UCSD-AML1 (cell line): ENCODE results near the gene PDE10A.

Experiments
- DNase-seq: peaks from one replicate; lab custom pipeline; 2025; ENCODE audit not compliant: unreplicated experiment; lab: John Stamatoyannopoulos, UW

PDE10A gene

DNA sequence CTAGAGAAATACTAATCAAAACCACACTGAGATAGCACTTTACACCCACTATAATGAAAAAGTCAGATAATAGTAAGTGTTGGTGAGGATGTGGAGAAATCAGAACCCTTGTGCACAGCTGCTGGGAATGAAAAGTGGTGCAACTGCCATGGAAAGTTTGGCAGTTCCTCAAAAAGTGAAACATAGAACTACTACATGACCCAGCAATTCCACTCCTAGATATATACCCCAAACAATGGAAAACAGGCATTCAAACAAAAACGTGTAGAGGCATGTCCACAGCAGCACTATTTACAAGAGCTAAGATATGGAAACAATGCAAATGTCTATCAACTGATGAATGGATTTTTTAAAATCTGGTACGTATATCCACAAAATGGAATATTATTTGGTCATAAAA is 236.1 kb downstream of the PDE10A start:
- DNase-seq = no peak

DNA sequence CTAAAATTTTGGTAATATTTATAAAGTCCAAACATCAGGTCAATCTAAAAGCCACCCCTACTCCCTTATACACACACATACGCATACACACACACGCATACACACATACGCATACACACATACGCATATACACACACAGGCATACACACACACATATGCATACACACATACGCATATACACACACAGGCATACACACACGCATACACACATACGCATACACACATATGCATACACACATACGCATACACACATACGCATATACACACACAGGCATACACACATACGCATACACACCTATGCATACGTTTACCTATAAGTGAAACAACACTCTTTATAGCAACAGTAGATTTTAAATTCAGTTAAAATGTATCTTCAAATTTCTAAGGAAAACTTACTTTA is 240.8 kb downstream of the PDE10A start:
- no peak for DNase-seq

DNA sequence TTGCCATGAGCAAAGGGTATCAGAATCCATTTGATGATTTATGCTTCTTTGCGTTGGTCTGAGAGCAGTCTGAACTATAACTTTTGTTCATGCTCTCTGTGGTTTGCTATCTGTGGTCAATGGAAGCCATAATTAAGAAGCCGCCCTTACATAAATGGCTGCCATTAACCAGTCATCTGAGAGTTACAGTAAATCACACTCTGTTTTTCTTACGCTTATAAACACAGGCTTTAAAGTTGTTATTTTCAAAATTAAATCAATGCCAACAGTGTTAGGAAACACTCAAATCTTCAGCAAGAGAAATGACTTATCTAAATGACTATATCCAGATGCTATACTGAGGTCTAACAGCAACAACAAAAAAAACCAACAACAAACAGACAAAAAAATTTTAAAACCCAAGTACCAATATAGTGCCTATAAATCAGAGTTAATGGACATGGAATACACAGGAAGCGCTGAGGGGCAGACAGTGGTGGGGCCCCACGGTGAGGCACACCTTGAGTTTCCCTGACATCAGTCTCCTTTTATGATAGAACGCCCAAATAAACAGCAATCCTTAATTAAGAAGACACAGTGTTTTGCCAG is 245.7 kb downstream of the PDE10A start:
- DNase-seq = no peak

- DNase-seq = no peak
Observed at GRCh38 chr6:165404697-165405096, 258.3 kb downstream of the PDE10A start.

DNA sequence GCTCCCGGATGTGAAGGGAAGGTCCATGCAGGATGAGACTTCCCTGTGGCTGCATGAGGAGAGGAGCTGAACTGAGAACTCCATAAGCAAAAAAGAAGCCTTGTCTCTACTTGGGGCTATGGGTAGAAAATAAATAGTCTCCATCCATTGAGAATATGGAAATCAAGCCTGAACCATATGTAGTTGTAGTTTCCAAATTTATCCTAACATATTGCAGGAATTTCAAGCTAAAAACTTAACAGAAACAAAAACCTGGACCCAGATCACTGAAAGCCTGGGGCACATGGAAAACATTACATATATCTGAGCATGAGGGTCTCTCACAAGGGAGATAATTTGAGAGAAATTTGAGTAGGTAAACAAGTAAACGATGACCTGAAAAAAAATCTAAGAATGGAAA is 258.7 kb downstream of the PDE10A start:
- DNase-seq = no peak

DNA sequence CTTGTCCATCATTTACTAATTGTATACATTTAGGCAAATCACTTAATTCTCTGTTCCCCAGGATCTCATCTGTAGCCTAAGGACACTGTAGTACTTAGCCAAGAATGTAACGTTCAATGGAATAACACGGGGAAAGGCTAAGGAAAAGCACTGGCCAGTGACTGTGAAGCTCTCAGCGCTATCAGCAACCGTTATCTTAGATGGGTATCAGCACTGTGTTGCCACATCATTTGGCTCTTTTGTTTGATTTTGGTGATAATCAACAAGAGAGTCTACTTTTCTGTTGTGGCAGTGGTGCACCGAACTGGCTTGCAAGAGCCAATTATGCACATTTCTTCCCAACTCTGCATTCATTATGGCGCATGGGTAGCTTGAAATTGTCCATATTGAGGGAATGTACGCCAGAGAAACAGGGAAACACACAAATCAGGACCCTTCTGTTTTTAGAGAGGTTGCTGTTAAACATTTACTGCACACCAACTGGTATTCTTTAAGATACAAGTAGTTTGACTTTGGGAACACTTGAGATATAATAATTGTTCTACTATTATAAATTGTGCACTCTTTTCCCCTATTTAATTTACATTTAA is 259.9 kb downstream of the PDE10A start:
- DNase-seq = no peak

DNA sequence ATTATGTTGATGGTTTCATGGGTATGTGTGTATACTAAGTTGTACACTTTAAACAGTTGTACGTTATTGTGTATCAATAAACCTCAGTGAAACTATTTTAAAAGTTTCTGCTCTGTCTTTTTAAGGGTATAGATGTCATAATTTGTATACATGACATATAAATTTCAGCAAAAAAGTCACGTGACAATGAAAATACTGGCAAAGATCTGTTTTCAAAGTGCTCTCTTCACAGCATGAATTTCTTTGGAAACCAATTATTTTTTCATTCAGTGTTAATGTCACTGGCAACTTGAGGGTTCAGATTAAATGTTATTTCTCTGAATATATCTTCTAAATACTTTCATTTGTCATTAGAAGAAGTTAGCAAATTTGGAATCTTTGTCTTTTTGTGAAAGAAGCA is 261.9 kb downstream of the PDE10A start:
- DNase-seq = no peak

DNA sequence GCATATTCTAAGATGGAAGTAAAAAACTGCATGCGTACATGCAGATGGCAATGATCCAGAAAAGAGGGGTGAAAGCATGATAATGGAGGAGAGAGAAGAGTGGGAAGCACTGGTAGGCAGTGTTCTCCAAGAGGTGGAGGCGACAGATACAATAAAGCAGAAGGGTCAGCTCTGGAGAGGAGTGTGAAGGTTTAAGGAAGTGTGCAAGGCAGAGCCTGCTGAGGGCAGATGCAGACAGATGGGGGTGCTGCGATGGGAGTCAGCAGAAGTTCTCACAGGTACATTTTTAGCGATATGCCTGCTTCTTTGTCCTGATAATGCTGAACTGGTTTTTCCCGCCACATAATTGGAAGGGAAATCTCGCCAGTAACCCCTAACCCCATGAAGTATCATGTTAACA is 272.6 kb downstream of the PDE10A start:
- no peak for DNase-seq

DNA sequence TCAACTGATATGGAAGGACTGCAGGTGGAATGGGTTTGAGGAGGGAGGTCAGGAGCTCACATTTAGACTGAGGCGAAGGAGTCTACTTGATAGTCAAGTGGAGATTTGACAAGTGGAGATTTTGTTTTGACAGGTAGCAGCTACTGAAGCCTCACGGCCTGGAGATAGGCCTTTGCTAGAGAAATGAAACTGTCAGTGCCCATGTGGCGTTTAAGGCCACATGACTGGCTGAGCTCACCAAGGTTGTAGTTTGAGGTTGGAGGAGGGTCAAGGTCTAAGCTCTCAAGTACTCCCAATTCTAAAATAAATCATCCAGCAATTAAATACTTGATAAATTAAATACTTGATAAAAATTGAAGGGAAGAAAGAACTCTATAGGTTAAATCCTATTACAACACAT is 273.5 kb downstream of the PDE10A start:
- DNase-seq = no peak

DNA sequence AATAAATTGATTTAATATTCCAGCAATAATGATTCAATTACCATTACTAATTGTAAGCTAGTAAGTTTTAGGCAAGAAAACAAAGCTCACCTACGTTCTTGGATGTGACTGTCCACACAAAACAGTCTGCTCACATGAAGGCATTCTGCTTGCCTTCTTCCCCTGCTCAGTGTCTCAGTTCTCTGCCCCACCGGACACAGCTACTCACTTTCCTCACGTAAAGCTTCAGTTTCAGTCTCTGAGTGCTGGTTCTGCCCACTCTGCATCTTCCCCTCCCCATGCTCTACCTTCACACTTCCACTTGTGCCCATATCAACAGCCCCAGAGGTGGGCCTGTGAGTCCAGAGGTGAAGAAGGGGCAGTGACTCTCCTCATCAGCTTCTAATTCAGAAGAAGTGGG is 279.7 kb downstream of the PDE10A start:
- DNase-seq = no peak

DNA sequence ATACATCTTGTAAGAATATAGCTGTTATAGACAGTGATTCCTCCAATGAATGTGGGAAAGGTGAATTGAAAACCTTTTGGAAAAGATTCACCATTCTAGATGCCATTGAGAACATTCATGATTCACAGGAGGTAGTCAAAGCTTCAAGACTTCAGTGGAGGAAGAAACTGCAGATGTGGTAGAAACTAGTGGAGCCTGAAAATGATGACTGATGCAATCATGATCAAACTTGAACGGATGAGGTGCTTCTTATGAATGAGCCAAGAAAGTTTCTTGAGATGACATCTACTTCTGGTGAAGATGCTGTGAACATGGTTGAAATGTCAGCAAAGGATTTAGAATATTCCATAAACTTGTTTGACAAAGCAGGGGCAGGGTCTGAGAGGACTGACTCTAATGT is 286.9 kb downstream of the PDE10A start:
- DNase-seq = no peak

- DNase-seq = no peak
Observed at GRCh38 chr6:165365371-165365770, 297.7 kb downstream of the PDE10A start.

- DNase-seq = no peak
Observed at GRCh38 chr6:165345700-165346099, 317.3 kb downstream of the PDE10A start.

DNA sequence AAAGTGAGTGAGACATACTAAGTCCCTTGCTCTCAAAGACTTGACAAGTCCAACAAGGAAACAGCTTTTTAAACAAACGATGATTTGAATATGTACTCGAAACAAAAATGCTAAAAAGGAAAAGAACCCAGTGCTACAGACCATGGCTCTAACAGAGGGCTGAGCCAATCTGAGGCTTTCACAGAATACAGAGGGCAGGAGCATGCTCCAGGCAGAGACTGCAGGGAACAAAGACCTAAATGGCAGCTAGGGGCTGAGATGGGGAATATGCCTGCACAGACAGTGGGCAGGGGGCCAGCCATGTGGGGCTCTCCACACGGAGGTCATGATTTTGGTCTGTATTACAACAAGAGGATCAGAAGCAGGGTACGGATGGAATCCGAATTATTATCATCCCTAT is 322.5 kb downstream of the PDE10A start:
- no peak for DNase-seq

- no peak for DNase-seq
Observed at GRCh38 chr6:165325609-165326008, 337.4 kb downstream of the PDE10A start.

- no peak for DNase-seq
Observed at GRCh38 chr6:165321555-165322145, 341.4 kb downstream of the PDE10A start.

GRCh38 chr6:165321150-165321549 is 341.9 kb downstream of the PDE10A start:
- DNase-seq = no peak

GRCh38 chr6:165317723-165318122 is 345.3 kb downstream of the PDE10A start:
- DNase-seq = no peak

GRCh38 chr6:165308926-165309731 is 353.9 kb downstream of the PDE10A start, which contains the start of gene C6orf118:
C6orf118 (minus strand) TSS chr6:165309605; CDS start chr6:165309586, 19 bp downstream.
- DNase-seq = peak; percentile 35

DNA sequence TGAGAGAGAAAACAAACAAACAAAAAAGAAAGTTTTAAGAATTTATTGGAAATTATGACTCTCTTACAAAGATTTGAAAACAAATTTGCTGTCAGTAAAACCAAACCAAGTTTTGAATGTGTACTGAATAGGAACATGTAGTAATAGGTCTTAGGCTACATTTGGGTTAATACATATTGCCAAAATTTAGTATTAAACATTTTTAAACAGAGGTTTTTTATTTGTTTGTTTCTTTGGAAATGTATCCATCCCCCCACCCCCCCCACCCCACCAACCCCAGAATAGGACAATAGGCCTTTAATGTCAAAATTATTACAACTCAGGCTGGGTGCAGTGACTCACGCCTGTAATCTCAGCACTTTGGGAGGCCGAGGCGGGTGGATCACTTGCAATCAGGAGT is 356.1 kb downstream of the PDE10A start:
- DNase-seq = no peak

DNA sequence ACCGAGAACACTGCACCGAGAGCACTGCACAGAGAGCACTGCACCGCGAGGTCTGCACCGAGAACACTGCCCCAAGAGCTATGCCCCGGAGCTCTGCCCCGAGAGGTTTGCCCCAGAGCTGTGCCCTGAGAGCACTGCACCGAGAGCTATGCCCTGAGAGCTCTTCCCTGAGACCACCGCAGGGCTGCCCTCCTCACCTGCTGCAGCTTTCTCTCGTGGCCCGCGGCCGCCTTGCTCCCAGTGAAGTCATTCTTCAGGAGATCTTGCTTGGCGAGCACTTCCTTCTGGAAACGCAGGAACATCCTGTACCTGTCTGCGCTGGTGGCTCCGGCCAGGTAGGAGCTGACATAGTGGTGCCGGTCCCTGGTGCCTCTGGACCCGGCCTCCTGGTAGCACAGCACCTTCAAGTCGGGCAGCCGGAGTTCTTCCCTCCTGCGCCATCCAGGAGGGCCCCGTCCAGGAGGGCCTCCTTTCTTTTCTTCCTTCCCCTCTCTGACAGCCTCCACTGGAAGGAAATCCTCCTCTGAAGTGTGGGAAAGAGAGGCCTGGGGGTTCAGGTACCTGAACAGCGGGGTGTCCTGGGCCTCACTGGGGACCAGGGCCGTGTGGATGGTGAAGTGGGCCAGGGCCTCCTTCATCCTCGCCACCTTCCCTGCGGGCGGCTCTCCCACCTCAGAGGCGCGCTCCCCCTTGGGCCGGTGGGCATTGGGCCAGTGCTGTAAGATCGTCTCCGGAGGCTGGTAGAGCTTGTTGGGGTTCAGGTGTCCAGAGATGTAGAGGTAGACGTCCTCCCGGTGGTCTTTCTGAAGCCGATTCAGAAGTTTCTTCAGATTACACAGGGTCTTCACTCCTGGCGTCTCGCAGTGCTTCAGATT is 361.4 kb downstream of the PDE10A start:
- DNase-seq = no peak
